Large intestine (tissue), 3 donors: ENCODE measurements around the gene SLC37A2. TPM values are rescaled to one million over a fixed set of nuclear protein-coding genes. Genes with fewer than 3 reads are reported as not detected.

Source experiments
- DNase-seq, 2 donors: peaks; one replicate each; pipeline versions ENCODE4 v3.0.0 to v3.0.0-alpha.2; 2013
- H3K27ac ChIP-seq: one replicate; pipeline ENCODE4 v1.5.1; 2013; ENCODE audit warnings: low read length
- H3K27me3 ChIP-seq: 2 replicates; pipeline ENCODE4 v1.6.1; 2013; ENCODE audit warnings: low read length; ENCODE audit not compliant: control insufficient read depth, insufficient read depth
- H3K36me3 ChIP-seq: 2 replicates; pipeline ENCODE4 v1.6.1; 2013; ENCODE audit warnings: low read length; ENCODE audit not compliant: control insufficient read depth, insufficient read depth
- H3K4me1 ChIP-seq: one replicate; pipeline ENCODE4 v1.6.1; 2013; ENCODE audit warnings: low read length; ENCODE audit not compliant: control insufficient read depth, insufficient read depth
- H3K4me3 ChIP-seq: one replicate; pipeline ENCODE4 v1.5.1; 2013; ENCODE audit warnings: low read length
- H3K9me3 ChIP-seq: one replicate; pipeline ENCODE4 v1.6.1; 2013; ENCODE audit warnings: mild to moderate bottlenecking, low read depth, low read length, moderate library complexity; ENCODE audit not compliant: control insufficient read depth
- WGBS: methylation state at CpG from one replicate; pipeline ENCODE4 v1.1.5; 2013; ENCODE audit warnings: low lambda C conversion rate; ENCODE audit not compliant: insufficient coverage; 5-methylcytosine and 5-hydroxymethylcytosine counted together
- polyA plus RNA-seq: library from polyadenylated mRNA; unstranded; fragments of 120-200 nt; gene quantifications from one replicate; pipeline ENCODE4 v1.2.1, GENCODE V29; 2013

SLC37A2 gene
- polyA plus RNA-seq, 1 donor = 91.1 TPM

- peaks cover 7% of the 10 kb centered on the region for H3K36me3 ChIP-seq
- H3K4me3 ChIP-seq = no peak overlapping the region
- no peaks in the 10 kb centered on the region for H3K27me3 ChIP-seq
- peak overlapping the region; percentile 89 for H3K27ac ChIP-seq
- peaks cover 51% of the 10 kb centered on the region for H3K4me1 ChIP-seq
- WGBS = no CpG with 5 or more reads among the region's 11 CpGs
- peak in 1 of 2 donors; percentile 70 for DNase-seq
- H3K9me3 ChIP-seq = no peaks in the 10 kb centered on the region
These were observed 12.8 kb downstream of the SLC37A2 start for GRCh38 chr11:125075900-125076317.

DNA sequence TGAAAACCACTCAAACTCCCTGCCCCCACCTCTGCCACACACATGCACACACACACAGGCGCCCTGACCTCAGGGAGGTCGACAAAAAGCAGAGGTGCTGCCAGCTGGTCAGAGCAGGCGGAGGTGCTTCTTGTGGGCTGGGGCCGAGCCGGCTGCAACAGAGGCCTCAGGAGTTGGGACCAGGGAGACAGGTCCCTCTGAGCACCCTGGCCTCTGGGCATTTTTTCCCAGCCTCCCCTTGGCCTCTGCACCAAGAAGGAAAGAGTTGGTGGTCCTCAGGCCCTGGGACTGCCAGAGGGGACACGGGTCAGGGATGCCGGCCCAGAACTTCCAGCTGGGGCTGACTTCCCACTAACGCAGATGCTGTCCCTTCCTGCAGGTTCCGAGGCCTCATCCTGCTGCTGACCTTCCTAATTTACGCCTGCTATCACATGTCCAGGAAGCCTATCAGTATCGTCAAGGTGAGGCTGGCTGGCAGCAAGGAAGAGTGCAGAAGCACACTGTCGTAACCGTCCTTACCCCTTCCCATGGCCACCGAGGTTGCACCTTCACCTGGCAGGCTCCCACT, 13.4 kb downstream of the SLC37A2 start:
- Histone ChIP-seq H3K9me3 (no peaks in the 10 kb centered on the region), H3K4me3 (no peak overlapping the region), H3K4me1 (peaks cover 45% of the 10 kb centered on the region), H3K27ac (no peak overlapping the region), H3K27me3 (no peaks in the 10 kb centered on the region), H3K36me3 (peaks cover 7% of the 10 kb centered on the region)
- WGBS = no CpG with 5 or more reads among the region's 14 CpGs
- no peak for DNase-seq

DNA sequence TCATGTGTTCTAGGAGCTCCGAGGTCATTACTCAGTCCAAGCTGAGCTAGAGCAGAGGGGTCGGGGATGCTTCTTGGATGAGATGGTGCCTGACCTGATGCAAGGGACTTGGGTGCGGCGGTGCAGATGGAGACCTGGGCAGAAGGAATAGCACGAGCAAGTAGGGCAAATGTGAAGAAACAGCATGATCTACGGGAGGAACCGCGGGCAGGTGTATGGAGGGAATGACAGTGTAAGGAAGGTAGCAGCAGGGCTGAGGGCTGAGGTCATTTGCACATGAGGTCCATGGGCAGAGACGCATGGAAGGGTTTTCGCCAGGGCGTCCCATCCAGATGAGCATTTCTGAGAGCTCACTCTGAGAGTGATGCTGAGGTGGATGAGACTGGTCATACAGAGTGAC, 14.9 kb downstream of the SLC37A2 start:
- Histone ChIP-seq H3K9me3 (no peaks in the 10 kb centered on the region), H3K27me3 (no peaks in the 10 kb centered on the region), H3K27ac (no peak overlapping the region), H3K36me3 (peaks cover 9% of the 10 kb centered on the region), H3K4me1 (peaks cover 35% of the 10 kb centered on the region), H3K4me3 (no peak overlapping the region)
- WGBS = no CpG with 5 or more reads among the region's 11 CpGs
- DNase-seq = no peak

DNA sequence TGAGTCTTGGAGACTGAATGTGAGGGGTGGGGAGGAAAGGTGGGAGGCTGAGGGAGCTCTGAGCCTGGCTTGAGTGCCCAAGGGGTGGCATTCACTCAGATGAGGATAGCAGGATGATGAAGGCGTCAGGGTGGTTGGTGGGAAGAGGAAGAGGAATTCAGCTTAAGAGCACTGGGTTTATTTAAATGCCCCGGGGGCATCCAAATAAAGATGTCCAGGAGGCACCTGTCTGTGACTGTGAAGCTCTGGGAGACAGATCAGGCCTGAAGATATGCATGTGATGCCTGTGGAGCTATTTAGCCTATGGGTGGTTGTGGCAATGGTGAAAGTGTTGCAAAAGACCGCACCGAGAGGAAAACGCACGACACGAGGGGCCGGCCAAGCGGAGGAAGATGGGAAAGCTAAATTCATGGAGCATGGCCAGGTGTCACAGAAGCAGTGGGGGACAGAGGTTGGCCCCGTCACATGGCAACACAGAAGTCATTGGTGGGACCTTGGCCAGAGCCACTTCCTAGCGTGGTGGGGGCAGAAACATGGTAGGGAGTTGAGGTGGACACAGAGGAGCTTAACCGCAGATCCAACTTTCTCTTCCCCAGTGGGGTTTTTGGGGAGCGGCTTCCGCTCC, 15.5 kb downstream of the SLC37A2 start:
- Histone ChIP-seq H3K27ac (no peak overlapping the region), H3K27me3 (no peaks in the 10 kb centered on the region), H3K4me3 (no peak overlapping the region), H3K4me1 (peaks cover 29% of the 10 kb centered on the region), H3K36me3 (peaks cover 12% of the 10 kb centered on the region), H3K9me3 (no peaks in the 10 kb centered on the region)
- no peak for DNase-seq
- WGBS = no CpG with 5 or more reads among the region's 14 CpGs

DNA sequence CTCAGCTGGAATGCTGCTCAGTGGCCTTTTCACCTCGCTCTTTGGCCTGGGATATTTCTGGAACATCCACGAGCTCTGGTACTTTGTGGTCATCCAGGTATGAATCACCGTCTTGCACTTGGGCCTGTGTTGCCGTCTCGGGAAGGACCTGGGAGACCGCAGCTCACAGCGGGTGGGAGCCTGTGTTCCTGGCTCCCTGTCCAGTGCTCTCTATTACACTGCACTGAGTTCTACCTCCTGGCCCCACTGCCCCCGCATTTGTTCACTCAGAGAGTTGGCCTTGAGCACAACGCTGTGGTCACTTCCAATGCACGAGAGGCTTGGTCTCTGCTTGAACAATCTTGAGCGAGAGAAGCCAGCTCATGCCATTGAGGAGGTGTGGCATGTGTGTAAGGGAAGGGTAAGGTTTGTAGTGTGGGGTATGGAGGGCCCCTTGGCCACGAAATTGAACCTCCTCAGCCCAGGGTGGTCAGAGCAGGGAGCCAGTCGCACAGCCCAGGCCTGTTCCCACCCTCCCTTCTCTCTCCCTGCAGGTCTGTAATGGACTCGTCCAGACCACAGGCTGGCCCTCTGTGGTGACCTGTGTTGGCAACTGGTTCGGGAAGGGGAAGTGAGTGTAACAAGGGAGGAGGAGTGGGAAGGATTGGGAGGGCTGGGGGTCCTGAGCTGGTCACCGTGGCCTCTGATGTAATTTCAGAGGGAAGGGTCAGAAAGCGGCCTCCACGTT, 16.2 kb downstream of the SLC37A2 start:
- 100% methylated on average over 1 of the region's 18 CpGs for WGBS
- Histone ChIP-seq H3K4me3 (no peak overlapping the region), H3K27me3 (no peaks in the 10 kb centered on the region), H3K4me1 (peaks cover 22% of the 10 kb centered on the region), H3K27ac (no peak overlapping the region), H3K9me3 (no peaks in the 10 kb centered on the region), H3K36me3 (peaks cover 16% of the 10 kb centered on the region)
- DNase-seq = no peak

- Histone ChIP-seq H3K36me3 (peaks cover 20% of the 10 kb centered on the region), H3K27ac (no peak overlapping the region), H3K4me3 (no peak overlapping the region), H3K27me3 (no peaks in the 10 kb centered on the region), H3K9me3 (no peaks in the 10 kb centered on the region), H3K4me1 (peaks cover 18% of the 10 kb centered on the region)
- no peak for DNase-seq
- 100% methylated on average over 3 of the region's 12 CpGs for WGBS
These were observed 16.9 kb downstream of the SLC37A2 start for GRCh38 chr11:125079878-125080530.

- no peaks in the 10 kb centered on the region for H3K9me3 ChIP-seq
- peaks cover 25% of the 10 kb centered on the region for H3K36me3 ChIP-seq
- H3K27me3 ChIP-seq = no peaks in the 10 kb centered on the region
- DNase-seq = no peak
- peaks cover 13% of the 10 kb centered on the region for H3K4me1 ChIP-seq
- H3K4me3 ChIP-seq = no peak overlapping the region
- WGBS = no CpG with 5 or more reads among the region's 12 CpGs
- no peak overlapping the region for H3K27ac ChIP-seq
These were observed 17.4 kb downstream of the SLC37A2 start for GRCh38 chr11:125080531-125080911.

DNA sequence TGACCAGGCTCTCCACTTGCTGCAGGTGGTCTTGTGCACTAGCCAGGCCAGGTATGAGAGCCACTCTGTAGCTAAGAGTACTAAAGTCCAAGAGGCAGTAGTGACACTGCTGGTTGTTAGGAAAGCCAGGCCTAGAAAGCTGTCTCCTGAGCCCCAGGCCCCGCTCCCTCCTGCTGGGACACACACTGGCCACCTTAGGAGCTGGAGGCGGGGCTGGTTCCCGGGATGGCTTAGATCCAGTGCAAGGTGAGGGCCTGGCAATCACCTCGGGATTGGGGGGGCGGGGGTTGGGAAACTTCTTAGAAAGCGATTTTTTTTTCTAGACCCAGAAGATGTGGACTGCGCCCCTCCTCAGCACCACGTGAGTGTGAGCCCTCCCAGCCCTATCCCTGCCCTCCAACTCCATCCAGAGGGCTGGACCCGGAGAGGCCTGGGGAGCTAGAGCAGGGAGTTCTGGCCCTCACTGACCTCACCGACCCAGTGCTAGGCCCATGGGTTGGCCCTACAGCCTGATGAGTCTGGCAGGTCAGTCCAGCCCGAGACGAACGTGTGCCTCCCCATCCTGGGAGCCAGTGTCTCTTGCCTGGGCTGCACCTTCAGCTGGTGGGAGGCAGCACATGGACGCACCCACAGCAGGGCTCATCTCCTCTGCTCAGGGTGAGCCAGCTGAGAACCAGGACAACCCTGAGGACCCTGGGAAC, 18.1 kb downstream of the SLC37A2 start:
- Histone ChIP-seq H3K27ac (no peak overlapping the region), H3K27me3 (no peaks in the 10 kb centered on the region), H3K4me3 (no peak overlapping the region), H3K9me3 (no peaks in the 10 kb centered on the region), H3K36me3 (peaks cover 25% of the 10 kb centered on the region), H3K4me1 (peaks cover 5% of the 10 kb centered on the region)
- no CpG with 5 or more reads among the region's 14 CpGs for WGBS
- DNase-seq = no peak

DNA sequence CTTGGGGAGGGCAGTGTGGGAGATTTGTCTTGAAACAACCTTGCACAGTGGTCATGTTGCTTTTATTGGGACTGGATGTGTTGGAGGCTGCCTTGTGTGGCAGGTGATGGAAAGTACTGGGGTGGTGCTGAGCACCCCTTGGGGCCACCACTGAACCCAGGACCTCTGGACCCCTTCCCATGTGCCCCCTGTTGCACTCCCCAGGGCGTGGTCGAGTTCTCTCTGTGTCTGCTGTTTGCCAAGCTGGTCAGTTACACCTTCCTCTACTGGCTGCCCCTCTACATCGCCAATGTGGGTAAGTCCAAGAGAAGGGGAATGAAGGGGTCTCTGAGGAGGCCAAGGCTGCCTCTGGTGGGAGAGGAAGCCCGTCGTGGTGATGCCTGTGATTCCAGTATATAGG, 18.9 kb downstream of the SLC37A2 start:
- WGBS = no CpG with 5 or more reads among the region's 5 CpGs
- no peaks in the 10 kb centered on the region for H3K9me3 ChIP-seq

More for the DNA sequence above, 18.9 kb downstream of the SLC37A2 start:
- no peak for DNase-seq
- Histone ChIP-seq H3K27me3 (no peaks in the 10 kb centered on the region), H3K27ac (no peak overlapping the region), H3K36me3 (peaks cover 33% of the 10 kb centered on the region), H3K4me1 (no peaks in the 10 kb centered on the region), H3K4me3 (no peak overlapping the region)
